Measurements from ENCODE around the gene DMRTC2. TPM values are rescaled to one million over a fixed set of nuclear protein-coding genes. Genes with fewer than 3 reads are reported as not detected.

DMRTC2 gene
- total RNA-seq, 2 donors from 2014 or later: not detected

DNA sequence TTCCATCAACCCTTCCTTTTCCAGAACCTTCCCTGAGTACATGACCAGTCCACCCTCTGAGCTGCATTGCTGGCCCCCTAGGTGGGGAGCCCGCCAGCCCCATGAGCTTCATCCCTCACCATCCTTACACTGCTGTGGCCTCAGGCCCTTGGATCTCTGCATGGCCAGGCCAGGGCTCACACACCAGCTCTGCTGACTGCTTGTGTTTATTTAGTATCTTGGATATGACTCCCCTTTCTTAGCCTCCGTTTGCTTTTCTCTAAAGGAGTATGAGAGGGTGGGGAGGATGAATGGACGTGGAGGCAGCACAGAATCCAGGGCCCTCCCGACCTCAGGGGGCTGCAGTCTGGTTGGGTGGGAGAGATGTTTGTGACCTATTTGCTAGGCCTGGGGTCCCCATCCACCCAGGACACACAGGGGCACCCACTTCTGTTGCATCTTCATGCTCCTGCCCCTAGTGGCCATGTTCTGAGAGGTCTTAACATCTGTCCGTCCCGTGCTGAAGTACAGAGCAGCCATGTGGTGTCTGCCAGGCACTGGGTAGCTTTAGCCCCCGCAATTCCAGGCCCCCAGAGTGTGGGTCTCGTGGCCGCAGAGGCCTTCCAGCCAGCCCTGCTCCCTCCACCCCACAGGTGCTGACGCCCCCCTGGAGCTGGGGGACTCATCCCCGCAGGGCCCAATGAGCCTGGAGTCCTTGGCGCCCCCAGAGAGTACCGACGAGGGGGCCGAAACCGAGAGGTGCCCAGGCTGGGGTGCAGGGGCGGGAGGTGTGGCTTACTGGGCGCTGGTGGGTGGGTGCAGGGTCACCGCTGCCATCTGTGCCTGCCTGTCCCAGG, 51.1 kb downstream of the DMRTC2 start:
- no peak for DNase-seq (ENCODE audit: low spot score)
- Histone ChIP-seq H3K27me3 (replicated peaks; ENCODE audit: insufficient read depth) (no peaks in the 10 kb centered on the region), H3K4me1 (ENCODE audit: control insufficient read depth in 1 of 2, low read depth in 2 of 2) (no peaks in the 10 kb centered on the region), H3K36me3 (peaks cover 56% of the 10 kb centered on the region), H3K27ac (no peak overlapping the region), H3K9me3 (no peaks in the 10 kb centered on the region), H3K4me3 (no peak overlapping the region)
- TF ChIP-seq CTCF (IDR thresholded peaks at IDR 0.05): no peak
- no peak for ATAC-seq (ENCODE audit: insufficient number of reproducible peaks, low FRiP score, low read depth)

GRCh38 chr19:41896581-41896942, 51.7 kb downstream of the DMRTC2 start:
- no peak for DNase-seq (ENCODE audit: low spot score)
- Histone ChIP-seq H3K4me3 (no peak overlapping the region), H3K27me3 (replicated peaks; ENCODE audit: insufficient read depth) (no peaks in the 10 kb centered on the region), H3K9me3 (no peaks in the 10 kb centered on the region), H3K36me3 (peaks cover 62% of the 10 kb centered on the region), H3K4me1 (ENCODE audit: control insufficient read depth in 1 of 2, low read depth in 2 of 2) (no peaks in the 10 kb centered on the region), H3K27ac (no peak overlapping the region)
- TF ChIP-seq CTCF (IDR thresholded peaks at IDR 0.05): no peak
- no peak for ATAC-seq (ENCODE audit: insufficient number of reproducible peaks, low FRiP score, low read depth)

- Histone ChIP-seq H3K4me3 (no peak overlapping the region), H3K9me3 (no peaks in the 10 kb centered on the region), H3K4me1 (ENCODE audit: control insufficient read depth in 1 of 2, low read depth in 2 of 2) (no peaks in the 10 kb centered on the region), H3K36me3 (peaks cover 64% of the 10 kb centered on the region), H3K27me3 (replicated peaks; ENCODE audit: insufficient read depth) (no peaks in the 10 kb centered on the region), H3K27ac (no peak overlapping the region)
- ATAC-seq (ENCODE audit: insufficient number of reproducible peaks, low FRiP score, low read depth): no peak
- TF ChIP-seq CTCF (IDR thresholded peaks at IDR 0.05): no peak
- no peak for DNase-seq (ENCODE audit: low spot score)
These were observed 52.3 kb downstream of the DMRTC2 start for GRCh38 chr19:41897181-41897580.

DNA sequence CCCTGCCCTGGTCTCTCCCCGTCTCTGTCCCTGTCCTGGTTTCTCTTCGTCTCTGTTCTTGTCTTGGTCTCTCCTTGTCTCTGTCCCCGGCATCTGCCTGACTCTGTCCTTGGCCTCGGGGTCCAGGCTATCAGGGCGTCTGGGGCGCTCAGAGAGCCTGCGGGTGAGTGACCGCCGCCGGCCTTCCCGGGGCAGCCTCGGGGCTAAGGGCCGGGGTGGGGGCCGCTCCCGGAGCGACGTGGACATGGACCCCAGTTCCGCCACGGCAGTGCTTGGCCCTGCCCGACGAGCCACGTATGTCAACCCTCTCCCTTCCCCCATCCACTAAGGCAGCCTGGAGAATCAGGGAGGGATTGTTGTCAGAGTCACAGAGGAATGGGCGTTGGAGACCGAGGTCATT, 53.0 kb downstream of the DMRTC2 start:
- Histone ChIP-seq H3K27ac (no peak overlapping the region), H3K36me3 (peaks cover 64% of the 10 kb centered on the region), H3K9me3 (no peaks in the 10 kb centered on the region), H3K27me3 (replicated peaks; ENCODE audit: insufficient read depth) (no peaks in the 10 kb centered on the region), H3K4me1 (ENCODE audit: control insufficient read depth in 1 of 2, low read depth in 2 of 2) (no peaks in the 10 kb centered on the region), H3K4me3 (no peak overlapping the region)
- TF ChIP-seq CTCF (IDR thresholded peaks at IDR 0.05): no peak
- ATAC-seq (ENCODE audit: insufficient number of reproducible peaks, low FRiP score, low read depth): no peak
- DNase-seq (ENCODE audit: low spot score): no peak

- Histone ChIP-seq H3K9me3 (no peaks in the 10 kb centered on the region), H3K27ac (no peak overlapping the region), H3K36me3 (peaks cover 66% of the 10 kb centered on the region), H3K27me3 (replicated peaks; ENCODE audit: insufficient read depth) (no peaks in the 10 kb centered on the region), H3K4me1 (ENCODE audit: control insufficient read depth in 1 of 2, low read depth in 2 of 2) (no peaks in the 10 kb centered on the region), H3K4me3 (no peak overlapping the region)
- DNase-seq (ENCODE audit: low spot score) (no peak), ATAC-seq (ENCODE audit: insufficient number of reproducible peaks, low FRiP score, low read depth) (no peak)
- TF ChIP-seq CTCF (IDR thresholded peaks at IDR 0.05): no peak
These were observed 53.4 kb downstream of the DMRTC2 start for GRCh38 chr19:41898235-41898634.

Other genes starting within 250 kb of the DMRTC2 start
- 1 to 10 TPM in 1 of 2 donors, not detected in 1; 4.0 TPM for gene CEACAM4, start 218.0 kb upstream of the DMRTC2 start, total RNA-seq
- gene CEACAM7, start 156.8 kb upstream of the DMRTC2 start, total RNA-seq: not detected
- not detected for gene CEACAM5, start 136.4 kb upstream of the DMRTC2 start, total RNA-seq
- not detected for gene CEACAM6, start 89.5 kb upstream of the DMRTC2 start, total RNA-seq
- not detected for gene CEACAM3, start 48.5 kb upstream of the DMRTC2 start, total RNA-seq
- gene LYPD4, start 359 bp upstream of the DMRTC2 start, total RNA-seq: not detected
- 100 to 1,000 TPM; 347 to 429 TPM for gene RPS19, start 15.2 kb downstream of the DMRTC2 start, total RNA-seq
- gene CD79A, start 32.2 kb downstream of the DMRTC2 start, total RNA-seq: not detected
- 100 to 1,000 TPM in 1 of 2 donors, 10 to 100 TPM in 1; 75.3 to 104 TPM for gene ARHGEF1, start 38.1 kb downstream of the DMRTC2 start, total RNA-seq
- gene ERFL, start 83.4 kb downstream of the DMRTC2 start, total RNA-seq: under 1 TPM; 0.28 to 0.41 TPM
- gene RABAC1, start 114.3 kb downstream of the DMRTC2 start, total RNA-seq: 100 to 1,000 TPM; 130 to 332 TPM
- gene ATP1A3, start 149.2 kb downstream of the DMRTC2 start, total RNA-seq: under 1 TPM in 1 of 2 donors, not detected in 1; 0.14 TPM
- 10 to 100 TPM; 22.3 to 24.8 TPM for gene GRIK5, start 225.2 kb downstream of the DMRTC2 start, total RNA-seq
- gene ZNF574, start 231.1 kb downstream of the DMRTC2 start, total RNA-seq: 10 to 100 TPM; 20.4 to 24.2 TPM